ENCODE measurements around the gene GSTO2. TPM values are rescaled to one million over a fixed set of nuclear protein-coding genes. Genes with fewer than 3 reads are reported as not detected.

The GSTO2 gene
- total RNA-seq, 1 experiment from 2014 or later: 0.13 TPM

- Histone ChIP-seq H3K27ac (no peak overlapping the region), H3K27me3 (replicated peaks) (no peaks in the 10 kb centered on the region), H3K9me3 (replicated peaks) (no peaks in the 10 kb centered on the region), H3K36me3 (peaks cover 9% of the 10 kb centered on the region), H3K4me1 (replicated peaks) (peaks cover 34% of the 10 kb centered on the region), H3K4me3 (no peak overlapping the region)
- no peak for DNase-seq (ENCODE audit: low read depth in 1 of 2, low spot score in 2 of 2)
These were observed 55.3 kb downstream of the GSTO2 start for GRCh38 chr10:104324221-104324686.

- no peaks in the 10 kb centered on the region for H3K27me3 ChIP-seq (replicated peaks)
- H3K27ac ChIP-seq: no peak overlapping the region
- no peak for DNase-seq (ENCODE audit: low read depth in 1 of 2, low spot score in 2 of 2)
- H3K4me3 ChIP-seq: no peak overlapping the region
- peaks cover 9% of the 10 kb centered on the region for H3K36me3 ChIP-seq
- no peaks in the 10 kb centered on the region for H3K9me3 ChIP-seq (replicated peaks)
- H3K4me1 ChIP-seq (replicated peaks): peaks cover 41% of the 10 kb centered on the region
These were observed 55.9 kb downstream of the GSTO2 start for GRCh38 chr10:104324931-104325330.

- peaks cover 9% of the 10 kb centered on the region for H3K36me3 ChIP-seq
- H3K4me1 ChIP-seq (replicated peaks): peaks cover 49% of the 10 kb centered on the region
- H3K4me3 ChIP-seq: no peak overlapping the region
- no peaks in the 10 kb centered on the region for H3K27me3 ChIP-seq (replicated peaks)
- no peaks in the 10 kb centered on the region for H3K9me3 ChIP-seq (replicated peaks)
- H3K27ac ChIP-seq: no peak overlapping the region
- no peak for DNase-seq (ENCODE audit: low read depth in 1 of 2, low spot score in 2 of 2)
These were observed 56.8 kb downstream of the GSTO2 start for GRCh38 chr10:104325436-104326435.

DNA sequence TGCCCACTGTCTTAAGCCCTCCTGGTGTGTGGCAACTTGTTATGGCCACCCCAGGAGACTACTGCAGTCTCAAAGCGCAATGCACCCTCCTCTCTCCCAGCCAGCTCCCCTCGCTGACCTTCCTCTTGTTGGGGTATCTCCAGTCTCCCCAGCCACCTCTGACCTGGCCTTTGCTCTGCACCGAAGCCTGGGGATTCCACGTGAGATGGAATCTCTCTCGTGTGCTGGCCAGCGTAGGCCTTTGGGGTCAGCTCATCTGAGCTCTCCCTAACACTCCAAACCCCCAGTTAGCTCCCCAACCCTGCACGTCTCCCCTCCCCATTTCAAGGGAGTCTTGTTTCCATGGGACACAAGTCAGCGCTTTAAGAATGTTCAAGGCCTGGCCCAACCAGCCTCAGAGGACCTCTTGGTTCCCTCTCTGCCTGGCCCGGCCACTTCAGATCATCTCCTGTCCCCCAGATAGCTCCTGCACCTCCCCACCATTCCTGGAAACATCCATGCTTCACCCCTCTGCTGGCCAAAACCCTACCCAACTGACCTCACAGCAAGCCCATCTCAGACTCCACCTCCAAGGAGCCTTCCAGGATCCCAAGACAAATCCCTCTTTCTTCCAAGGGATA, 58.1 kb downstream of the GSTO2 start:
- Histone ChIP-seq H3K27me3 (replicated peaks) (no peaks in the 10 kb centered on the region), H3K27ac (peak overlapping the region; percentile 89; the same call in 1 of the 2 replicates), H3K4me3 (no peak overlapping the region), H3K36me3 (peaks cover 9% of the 10 kb centered on the region), H3K9me3 (replicated peaks) (no peaks in the 10 kb centered on the region), H3K4me1 (replicated peaks) (peaks cover 63% of the 10 kb centered on the region)
- no peak for DNase-seq (ENCODE audit: low read depth in 1 of 2, low spot score in 2 of 2)

DNA sequence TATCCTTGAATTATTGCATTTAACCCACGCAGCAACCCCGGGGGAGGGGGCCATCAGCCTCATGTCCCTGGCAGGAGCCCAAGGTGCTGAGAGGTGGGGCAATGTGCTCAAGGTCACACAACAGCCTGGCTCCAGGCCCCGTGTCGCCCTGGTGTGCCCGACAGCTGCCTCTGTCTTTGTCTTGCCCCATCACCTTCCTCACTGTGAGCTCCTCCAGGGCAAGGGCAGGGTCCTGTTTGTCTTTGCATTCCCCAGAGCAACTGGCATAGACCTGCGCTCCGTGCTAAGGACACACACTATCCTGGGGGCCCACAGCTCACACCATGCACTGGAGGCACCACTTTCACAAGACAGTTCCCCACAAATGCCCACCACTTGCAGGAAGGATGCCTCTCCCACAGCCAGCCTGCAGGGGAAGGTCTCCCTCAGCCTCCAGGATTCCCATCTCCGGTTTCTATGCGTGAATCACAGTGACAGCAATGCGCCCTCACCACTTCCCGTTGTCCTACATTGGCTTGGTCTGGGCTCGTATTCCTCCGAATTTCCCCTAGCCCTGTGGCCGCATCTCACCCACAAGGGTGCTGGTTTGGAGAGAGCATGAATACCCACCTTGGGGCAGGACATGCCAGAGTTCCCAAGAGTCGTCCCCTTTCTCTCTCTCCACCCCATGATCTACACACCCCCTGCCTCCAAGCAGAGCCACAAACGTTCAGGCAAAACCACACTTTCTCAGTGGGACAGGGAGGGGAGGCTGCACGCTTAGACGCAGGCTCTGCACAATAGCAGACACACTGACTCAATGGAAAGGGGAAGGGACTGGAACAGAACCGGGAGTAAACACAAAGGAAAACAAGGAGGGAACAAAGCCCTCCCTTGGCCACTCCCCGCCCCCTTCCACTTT, 59.0 kb downstream of the GSTO2 start:
- Histone ChIP-seq H3K36me3 (peaks cover 9% of the 10 kb centered on the region), H3K9me3 (replicated peaks) (no peaks in the 10 kb centered on the region), H3K27ac (peak overlapping the region; percentile 89), H3K4me1 (replicated peaks) (peaks cover 72% of the 10 kb centered on the region), H3K27me3 (replicated peaks) (no peaks in the 10 kb centered on the region), H3K4me3 (peak overlapping the region; percentile 3; the same call in 1 of the 2 replicates)
- DNase-seq (ENCODE audit: low read depth in 1 of 2, low spot score in 2 of 2): peak; percentile 81 to 85

GRCh38 chr10:104328646-104328895, 59.6 kb downstream of the GSTO2 start:
- peaks cover 73% of the 10 kb centered on the region for H3K4me1 ChIP-seq (replicated peaks)
- H3K36me3 ChIP-seq: peaks cover 15% of the 10 kb centered on the region
- H3K27me3 ChIP-seq (replicated peaks): no peaks in the 10 kb centered on the region
- no peak for DNase-seq (ENCODE audit: low read depth in 1 of 2, low spot score in 2 of 2)
- peak overlapping the region; percentile 89 for H3K27ac ChIP-seq
- H3K4me3 ChIP-seq: no peak overlapping the region
- H3K9me3 ChIP-seq (replicated peaks): no peaks in the 10 kb centered on the region

DNA sequence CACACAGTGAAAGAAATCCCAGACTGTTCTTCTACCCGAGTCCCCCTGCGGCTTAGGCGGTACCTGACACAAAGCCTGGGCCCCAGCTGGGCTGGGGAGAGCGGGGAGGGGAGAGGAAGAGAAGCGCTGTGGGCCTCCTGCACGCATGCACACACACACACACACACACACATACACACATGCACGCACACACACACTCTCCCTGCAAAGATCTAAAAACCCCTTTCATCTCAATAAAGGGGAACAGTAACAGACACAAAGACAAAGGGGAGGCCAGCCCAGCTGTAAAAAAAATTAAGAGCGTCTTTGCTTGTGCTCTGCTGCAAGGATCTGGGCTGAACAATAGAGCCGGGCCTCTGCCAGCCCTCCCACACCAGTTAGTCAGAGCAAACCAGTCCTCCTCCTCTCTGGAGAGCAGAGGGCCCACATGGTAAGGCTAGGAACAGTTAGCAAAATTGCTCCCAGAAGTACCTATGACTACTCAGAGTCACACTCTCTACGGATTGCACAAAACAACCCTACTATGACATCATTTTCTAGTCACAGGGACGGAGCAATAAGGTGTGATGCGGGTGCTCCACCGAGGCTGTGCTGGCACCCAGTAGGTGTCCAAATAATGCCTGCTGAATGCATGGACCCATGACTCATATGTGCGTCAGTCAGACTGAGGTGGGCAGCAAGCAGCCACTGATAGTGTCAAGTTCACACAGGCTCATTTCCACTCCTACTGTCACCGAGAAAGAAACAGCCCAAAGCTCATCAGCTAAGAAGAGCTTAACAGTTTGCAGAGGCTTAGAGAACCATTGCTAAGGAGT, 60.1 kb downstream of the GSTO2 start:
- DNase-seq (ENCODE audit: low read depth in 1 of 2, low spot score in 2 of 2): peak; percentile 86 to 90
- no peak overlapping the region for H3K4me3 ChIP-seq
- peaks cover 18% of the 10 kb centered on the region for H3K36me3 ChIP-seq
- H3K27me3 ChIP-seq (replicated peaks): no peaks in the 10 kb centered on the region
- H3K9me3 ChIP-seq (replicated peaks): no peaks in the 10 kb centered on the region
- H3K27ac ChIP-seq: peak overlapping the region; percentile 89
- H3K4me1 ChIP-seq (replicated peaks): peaks cover 73% of the 10 kb centered on the region

GRCh38 chr10:104329735-104330134, 60.8 kb downstream of the GSTO2 start:
- peaks cover 73% of the 10 kb centered on the region for H3K4me1 ChIP-seq (replicated peaks)
- no peaks in the 10 kb centered on the region for H3K9me3 ChIP-seq (replicated peaks)
- no peaks in the 10 kb centered on the region for H3K27me3 ChIP-seq (replicated peaks)
- H3K4me3 ChIP-seq: no peak overlapping the region
- peaks cover 20% of the 10 kb centered on the region for H3K36me3 ChIP-seq
- peak overlapping the region; percentile 89 for H3K27ac ChIP-seq
- peak in 1 of 2 experiments; percentile 65 for DNase-seq (ENCODE audit: low read depth in 1 of 2, low spot score in 2 of 2)

- Histone ChIP-seq H3K27ac (peak overlapping the region; percentile 89), H3K4me1 (replicated peaks) (peaks cover 73% of the 10 kb centered on the region), H3K9me3 (replicated peaks) (no peaks in the 10 kb centered on the region), H3K36me3 (peaks cover 22% of the 10 kb centered on the region), H3K27me3 (replicated peaks) (no peaks in the 10 kb centered on the region), H3K4me3 (no peak overlapping the region)
- peak; percentile 86 to 87 for DNase-seq (ENCODE audit: low read depth in 1 of 2, low spot score in 2 of 2)
These were observed 61.5 kb downstream of the GSTO2 start for GRCh38 chr10:104330168-104331110.

- H3K4me3 ChIP-seq: no peak overlapping the region
- DNase-seq (ENCODE audit: low read depth in 1 of 2, low spot score in 2 of 2): peak in 1 of 2 experiments; percentile 62
These were observed 62.3 kb downstream of the GSTO2 start for GRCh38 chr10:104331208-104331838.

DNA sequence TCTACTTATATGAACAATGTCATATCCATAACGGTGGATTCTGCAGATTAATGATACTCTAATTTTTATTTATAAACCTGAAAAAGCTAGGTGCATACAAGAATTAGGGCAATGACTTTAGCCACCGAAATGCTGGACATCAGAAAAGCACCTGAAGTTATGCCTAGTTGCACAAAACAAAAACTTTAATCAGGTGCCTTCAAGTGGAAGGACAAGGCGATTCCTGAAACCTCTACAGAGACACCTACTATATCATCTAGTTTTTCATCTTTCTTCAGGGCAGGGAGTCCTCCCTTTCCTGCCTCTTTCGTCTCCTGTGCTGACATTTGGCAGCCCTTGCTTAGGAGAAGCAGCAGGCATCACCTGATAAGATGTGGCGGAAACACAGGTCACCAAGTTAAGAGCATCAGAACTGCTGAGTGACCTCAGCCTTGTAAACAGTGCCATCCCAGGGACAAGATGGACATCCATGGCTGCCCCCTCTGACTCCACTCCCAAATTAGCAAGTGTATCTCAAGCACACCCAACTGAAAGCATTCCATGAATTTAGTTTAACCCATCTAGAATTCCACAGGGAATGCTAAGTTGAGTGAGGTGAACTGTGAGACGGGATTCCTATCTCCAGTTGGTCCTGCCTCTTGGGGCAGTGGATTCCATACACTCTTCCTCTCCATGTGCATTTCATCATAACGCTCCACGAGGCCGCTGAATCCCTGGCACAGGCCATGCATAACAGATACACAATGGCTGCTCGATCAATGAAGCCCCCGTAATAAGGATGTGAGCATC, 63.5 kb downstream of the GSTO2 start:
- Histone ChIP-seq H3K9me3 (replicated peaks) (no peaks in the 10 kb centered on the region), H3K27me3 (replicated peaks) (no peaks in the 10 kb centered on the region), H3K4me1 (replicated peaks) (peaks cover 60% of the 10 kb centered on the region), H3K4me3 (no peak overlapping the region), H3K27ac (no peak overlapping the region), H3K36me3 (peaks cover 16% of the 10 kb centered on the region; the same call in 1 of the 2 replicates)
- DNase-seq (ENCODE audit: low read depth in 1 of 2, low spot score in 2 of 2): no peak

More at GRCh38 chr10:104331208-104331838, 62.3 kb downstream of the GSTO2 start:
- Histone ChIP-seq H3K27me3 (replicated peaks) (no peaks in the 10 kb centered on the region), H3K4me1 (replicated peaks) (peaks cover 66% of the 10 kb centered on the region), H3K27ac (peak overlapping the region; percentile 89), H3K9me3 (replicated peaks) (no peaks in the 10 kb centered on the region), H3K36me3 (peaks cover 16% of the 10 kb centered on the region; the same call in 1 of the 2 replicates)

Measured in SJSA1 (cell line).